H1 (cell line): ENCODE measurements around the gene SFR1. TPM values are rescaled to one million over a fixed set of nuclear protein-coding genes. Genes with fewer than 3 reads are reported as not detected.

Source experiments
- KDM5A ChIP-seq: fragments of 200-600 bp; IDR thresholded peaks from 2 replicates; pipeline ENCODE4 v1.7.1; 2012; ENCODE audit warnings: mild to moderate bottlenecking, low read length, inconsistent platforms, mixed read lengths
- polyA plus RNA-seq, 7 experiments: library from polyadenylated mRNA; depleted of rRNA in 3 of 7; stranded (reverse) in 5 of 7; unstranded in 2 of 7; fragments of >200 nt in 5 of 7; fragments of 200-250 nt in 2 of 7; gene quantifications; 1 replicate in 5 of 7; 2 replicates in 1 of 7; 4 replicates in 1 of 7; pipeline versions ENCODE4 v1.2.1 to v1.2.3, GENCODE V29; 2011 to 2013; ENCODE audit warnings: missing spikeins in 2 of 7, mixed read lengths in 2 of 7
- total RNA-seq: library from RNA; stranded (reverse); fragmentation: NEBNext Ultra II Directional; extraction: Animal tissue kit (Norgen Biotek cat#: 25700); gene quantifications from 2 replicates; pipeline ENCODE4 v1.2.1, GENCODE V29; 2021
- TF ChIP-seq, protein P1 (sequence below): IDR thresholded peaks from 2 replicates; pipeline ENCODE4 v1.6.1; 2012; ENCODE audit warnings: inconsistent platforms

The SFR1 gene
- total and polyA plus RNA-seq, 2 of the 8 experiments (the other 6 are each of a cell fraction or from before 2014, with no cell fraction given): 3.4 to 7.7 TPM

DNA sequence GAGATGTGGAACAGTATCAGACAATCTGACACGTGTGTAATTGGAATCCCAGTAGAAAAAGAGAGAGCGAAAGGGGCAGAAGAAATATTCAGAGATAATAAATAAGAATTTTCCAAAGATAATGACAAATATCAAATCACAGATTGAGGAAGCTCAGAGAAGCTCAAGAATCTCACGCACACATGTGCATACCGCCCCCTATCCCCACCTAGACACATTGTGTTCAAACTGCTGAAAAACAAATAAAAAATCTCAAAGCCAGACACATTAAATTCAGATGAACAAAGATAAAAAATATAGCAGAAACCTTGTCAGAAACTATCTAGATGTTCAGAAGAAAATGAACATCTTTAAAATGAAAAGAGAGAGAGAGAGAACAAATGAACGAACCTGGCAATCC is 17.2 kb downstream of the SFR1 start (continued):
- no peak for TF ChIP-seq KDM5A
- TF ChIP-seq, protein P1, sequence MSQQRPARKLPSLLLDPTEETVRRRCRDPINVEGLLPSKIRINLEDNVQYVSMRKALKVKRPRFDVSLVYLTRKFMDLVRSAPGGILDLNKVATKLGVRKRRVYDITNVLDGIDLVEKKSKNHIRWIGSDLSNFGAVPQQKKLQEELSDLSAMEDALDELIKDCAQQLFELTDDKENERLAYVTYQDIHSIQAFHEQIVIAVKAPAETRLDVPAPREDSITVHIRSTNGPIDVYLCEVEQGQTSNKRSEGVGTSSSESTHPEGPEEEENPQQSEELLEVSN: no peak
